Stromal cell of bone marrow (primary cell): ENCODE data around the gene UTRN.
A peak's percentile ranks its signal among the peaks of the same experiment; 100 is the strongest.

Source experiments
- DNase-seq: peaks from one replicate; pipeline ENCODE4 v3.0.0-alpha.2; 2012; ENCODE audit warnings: low read depth

The UTRN gene

DNA sequence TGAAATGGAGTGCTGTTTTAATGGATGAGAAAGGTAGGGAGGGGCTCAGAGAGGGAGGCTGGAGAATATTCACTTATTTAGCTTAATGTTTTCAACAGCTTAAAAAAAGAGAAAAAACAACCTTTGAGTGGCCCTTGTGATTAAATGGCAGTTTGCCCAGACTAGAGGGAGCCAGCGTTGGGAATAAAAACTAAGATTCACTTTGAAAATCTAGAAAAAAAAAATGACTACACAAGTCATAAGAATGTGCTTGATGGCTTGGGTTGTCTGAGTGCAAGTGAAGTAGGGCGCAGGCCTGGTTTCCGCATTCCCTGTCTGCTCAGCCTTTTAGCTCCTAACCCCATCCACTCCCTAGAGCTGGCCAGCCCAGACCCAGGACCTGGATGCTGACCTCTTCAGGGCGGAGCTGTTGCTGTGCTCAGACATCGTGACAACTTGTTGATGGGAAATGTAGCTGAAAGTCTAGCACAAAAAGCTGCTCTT is 28.9 kb downstream of the UTRN start:
- peak; percentile 82 for DNase-seq

DNA sequence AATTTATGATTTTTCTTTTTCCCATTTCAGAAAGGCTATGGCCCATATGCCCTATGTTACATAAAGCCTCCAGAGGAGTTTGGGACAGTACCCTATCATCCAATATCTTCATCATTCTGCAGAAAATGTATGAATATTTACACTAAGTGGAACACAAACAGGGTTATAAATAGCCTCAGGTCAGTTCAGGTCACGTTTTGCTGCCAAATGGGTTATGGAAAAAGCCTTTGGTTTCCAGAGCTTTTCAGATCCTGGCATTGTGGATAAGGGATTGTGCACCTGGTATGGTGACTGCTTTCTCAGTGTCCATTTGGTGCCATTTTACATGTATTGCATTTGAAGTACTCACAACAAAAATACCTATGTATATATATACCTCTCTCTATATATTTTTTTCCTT is 29.4 kb downstream of the UTRN start:
- DNase-seq = no peak

DNA sequence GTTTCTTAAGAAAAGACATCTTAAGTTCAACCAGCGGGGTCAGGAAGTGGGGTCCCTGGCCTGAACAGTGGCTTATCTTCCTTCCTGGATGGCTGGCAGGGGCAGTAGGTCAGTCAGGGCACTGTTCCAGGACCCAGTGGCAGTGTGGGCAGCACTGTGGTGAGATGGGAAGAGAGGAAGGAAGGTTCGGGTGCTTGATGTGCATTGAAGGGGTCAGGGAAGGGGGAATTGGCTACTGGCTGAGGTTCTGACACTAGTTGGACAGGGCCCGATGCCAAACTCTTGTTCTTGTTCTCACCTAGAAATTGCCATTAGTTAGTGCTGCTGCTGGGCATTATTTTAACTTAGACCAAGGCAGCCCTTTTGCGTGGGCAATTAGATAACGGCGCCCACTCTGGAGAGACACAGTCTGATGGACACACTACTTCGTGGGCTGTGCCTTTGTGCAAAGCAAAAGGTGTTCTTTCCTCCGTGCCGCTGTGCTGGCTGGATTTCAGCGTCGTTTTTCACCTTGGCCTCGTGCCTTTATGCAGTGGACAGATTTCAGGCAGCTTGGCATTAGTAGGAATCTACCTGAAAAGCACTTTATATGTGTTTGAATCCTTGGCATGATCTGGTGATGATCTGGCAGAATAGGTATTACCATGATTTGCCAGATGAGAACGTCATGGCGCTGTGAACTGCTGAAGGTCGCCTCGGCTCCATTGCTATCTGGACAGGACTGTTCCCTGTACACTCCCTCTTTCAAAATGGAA is 30.3 kb downstream of the UTRN start:
- no peak for DNase-seq

DNA sequence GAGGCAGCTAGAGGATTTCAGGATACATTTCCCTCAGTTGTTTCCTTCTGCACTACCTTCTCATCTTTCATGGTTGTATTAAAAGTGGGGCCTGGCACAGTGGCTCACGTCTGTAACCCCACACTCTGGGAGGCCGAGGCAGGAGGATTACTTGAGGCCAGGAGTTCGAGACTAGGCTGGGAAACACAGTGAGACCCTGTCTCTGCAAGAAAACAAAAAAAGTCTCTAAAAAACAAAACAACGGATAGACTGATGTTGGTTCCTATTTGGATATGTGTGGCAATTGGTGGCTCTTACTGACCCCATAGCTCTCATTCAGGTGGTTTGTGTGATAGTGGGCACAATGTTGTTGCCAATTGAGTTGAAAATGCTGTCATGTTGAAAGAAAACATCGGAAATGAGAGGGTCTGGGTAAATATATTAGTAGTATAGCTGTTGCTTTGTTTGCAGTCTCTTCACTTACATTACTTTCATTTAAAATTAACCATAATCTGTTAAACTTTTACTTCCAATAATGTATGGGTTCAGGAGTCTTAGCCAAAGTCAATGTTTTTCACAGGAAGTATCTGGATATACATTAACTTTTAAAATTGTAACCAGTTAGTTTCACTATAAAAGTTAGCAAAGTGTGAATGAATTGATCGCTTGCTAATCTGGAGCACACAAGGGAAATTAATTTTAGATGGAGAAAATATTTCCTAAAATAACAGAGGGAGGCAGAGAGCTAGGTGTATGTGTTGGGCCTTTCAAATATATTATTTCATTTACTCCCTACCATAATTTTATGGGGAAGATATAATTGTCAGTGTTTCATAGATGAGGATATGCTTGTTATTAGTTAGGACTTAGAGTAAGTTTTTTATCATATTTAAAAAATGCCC is 31.1 kb downstream of the UTRN start:
- DNase-seq = no peak

DNA sequence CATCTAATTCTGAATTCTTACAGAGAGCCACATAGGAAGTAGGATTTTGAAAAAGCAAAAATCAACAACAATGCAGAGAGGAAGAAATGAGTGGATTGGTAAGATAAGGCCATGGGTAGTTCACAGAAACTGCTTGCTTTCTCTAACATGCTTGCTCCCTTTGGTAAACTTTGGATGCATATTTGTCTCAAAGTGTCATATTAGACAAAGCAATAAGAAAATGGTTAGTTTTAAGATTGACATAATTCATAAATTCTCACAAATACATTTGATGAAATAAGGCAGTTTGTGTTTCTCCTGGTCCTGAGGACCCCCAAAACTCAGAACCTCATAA is 31.7 kb downstream of the UTRN start:
- DNase-seq = no peak

DNA sequence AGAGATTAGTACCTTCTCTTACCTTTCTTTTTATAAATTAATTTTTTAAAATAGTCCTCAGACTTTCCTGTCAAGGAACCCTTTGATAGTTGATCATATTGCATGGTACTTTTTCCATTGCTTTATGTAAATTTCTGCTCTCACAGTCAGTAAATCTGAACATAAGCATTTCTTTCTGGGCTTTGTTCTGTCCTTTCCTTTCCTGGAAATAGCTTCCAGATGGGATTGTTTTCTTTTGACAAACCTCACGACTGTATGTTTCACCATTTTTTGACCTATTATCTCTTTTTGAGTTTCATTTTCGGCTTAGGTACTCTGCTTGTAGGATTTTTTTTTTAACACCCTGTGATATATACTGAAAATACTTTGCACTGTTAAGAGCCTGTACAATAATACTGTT is 32.6 kb downstream of the UTRN start:
- DNase-seq = no peak

DNA sequence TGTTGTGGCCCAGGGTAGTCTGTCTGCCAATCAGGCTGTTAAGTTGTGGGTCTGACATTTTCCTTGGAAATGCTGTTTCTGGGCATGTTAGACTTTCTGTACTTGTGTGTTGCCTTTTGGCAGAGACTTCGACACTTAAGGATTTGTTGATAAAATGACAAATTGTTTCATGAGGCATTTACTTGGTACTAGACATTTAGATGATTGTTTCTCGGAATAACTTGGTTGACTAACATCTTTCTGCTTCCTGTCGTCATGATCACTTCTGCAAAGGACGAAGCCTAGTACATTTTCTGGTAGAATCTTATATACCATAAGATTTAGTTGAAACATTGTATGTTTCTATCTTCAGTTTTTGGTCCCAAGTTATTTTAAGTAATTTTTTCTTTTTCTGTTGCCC is 34.1 kb downstream of the UTRN start:
- DNase-seq = peak; percentile 24

DNA sequence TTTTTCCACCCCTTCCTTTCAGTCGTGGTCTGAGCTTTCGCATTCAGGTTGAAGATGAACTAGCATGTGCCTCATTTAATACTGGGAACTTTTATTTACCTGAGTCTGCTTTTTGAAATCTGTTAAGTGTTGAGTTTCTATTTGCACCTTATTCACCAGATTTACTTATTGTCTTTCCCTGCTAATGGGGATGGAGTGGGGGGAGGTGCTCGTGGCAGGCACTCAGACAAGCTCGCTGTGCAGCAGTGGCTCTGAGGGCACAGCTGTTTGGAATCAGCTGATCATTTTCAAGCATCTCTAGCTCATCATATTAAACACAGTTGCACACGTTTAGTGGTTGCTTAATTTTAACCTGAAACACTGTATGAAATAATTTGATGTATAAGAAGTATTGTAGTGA is 35.6 kb downstream of the UTRN start:
- no peak for DNase-seq

DNA sequence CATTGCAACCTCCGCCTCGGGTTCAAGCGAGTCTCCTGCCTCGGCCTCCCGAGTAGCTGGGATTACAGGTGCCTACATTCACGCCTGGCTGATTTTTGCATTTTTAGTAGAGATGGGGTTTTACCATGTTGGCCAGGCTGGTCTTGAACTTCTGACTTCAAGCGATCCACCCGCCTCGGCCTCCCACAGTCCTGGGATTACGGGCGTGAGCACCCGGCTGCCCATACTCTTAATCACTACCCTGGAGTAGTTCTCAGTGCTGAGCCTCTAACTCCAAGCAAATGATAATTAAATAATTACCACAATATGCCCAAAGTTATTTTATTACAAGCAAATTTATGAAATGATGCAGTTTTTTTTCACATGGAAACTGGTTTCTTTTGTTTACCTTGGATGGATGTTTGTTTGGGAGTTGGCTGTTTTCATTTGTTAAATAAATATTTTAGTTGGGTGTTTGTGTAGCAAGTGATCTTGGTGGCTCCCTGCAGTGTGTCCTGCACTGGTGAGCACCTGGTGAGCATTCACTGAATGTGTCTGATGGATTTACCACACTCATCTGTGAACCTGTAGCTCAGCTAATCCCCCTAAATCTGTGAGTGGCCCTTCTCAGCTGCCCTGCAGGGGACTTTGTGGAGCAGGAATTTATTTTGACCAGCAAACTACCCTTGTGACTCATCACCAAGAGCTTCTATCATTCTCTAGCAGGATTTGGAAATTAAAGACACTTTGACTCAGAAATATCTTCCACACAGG is 36.9 kb downstream of the UTRN start:
- DNase-seq = peak; percentile 61

DNA sequence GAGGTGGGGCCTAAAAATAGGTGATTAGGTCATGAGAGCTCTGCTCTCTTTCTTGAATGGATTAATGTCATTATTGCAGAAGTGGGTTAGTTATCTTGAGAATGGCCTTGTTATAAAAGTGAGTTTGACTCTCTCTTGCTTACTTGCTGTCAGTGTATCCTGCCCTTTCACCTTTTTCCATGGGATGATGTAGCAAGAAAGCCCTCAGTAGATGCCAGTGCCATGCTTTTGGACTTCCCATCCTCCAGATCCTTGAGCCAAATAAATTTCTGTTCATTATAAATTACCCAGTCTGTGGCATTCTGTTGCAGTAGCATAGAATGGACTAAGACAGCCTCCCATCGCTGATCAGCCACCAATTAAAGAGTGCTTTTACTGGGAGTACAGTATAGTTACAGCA is 40.1 kb downstream of the UTRN start:
- no peak for DNase-seq

DNA sequence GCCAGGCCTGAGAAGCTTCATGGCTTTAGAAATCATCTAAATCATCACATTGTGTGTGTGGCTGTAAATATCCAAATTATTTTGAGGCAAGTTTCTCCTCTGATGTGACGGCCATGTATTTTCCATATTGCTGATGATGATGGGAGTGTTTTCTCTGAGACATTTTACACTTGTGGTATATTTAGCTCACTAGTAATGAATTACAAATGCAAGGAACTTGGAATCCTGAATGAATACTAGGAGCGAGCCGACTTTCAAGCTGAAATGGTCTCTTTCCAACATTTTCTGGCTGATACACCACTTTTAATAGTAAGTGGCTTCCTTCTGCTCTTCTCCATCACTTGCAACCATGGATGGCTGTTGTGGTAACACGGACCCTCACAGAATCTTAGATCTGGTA is 41.3 kb downstream of the UTRN start:
- DNase-seq = no peak

DNA sequence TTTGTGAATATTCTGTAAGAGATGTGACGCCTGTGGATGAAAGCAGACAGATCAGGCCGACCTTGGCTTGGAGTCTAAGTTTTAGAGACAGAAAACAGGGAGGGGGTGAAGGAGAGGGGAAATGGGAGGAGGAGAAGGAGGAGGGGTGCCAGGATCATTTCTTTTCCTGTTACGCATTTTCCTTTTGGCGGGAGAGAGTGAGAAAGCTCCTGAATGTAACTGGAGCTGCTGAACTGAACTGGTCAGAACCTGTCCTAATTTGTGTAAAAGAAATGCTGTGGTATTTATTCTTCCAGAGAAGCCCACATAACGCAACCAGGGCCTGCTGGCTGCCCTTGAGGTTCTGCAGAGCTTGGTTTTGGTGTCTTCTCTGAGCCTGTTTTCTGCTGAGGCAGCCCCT is 41.9 kb downstream of the UTRN start:
- DNase-seq = no peak

DNA sequence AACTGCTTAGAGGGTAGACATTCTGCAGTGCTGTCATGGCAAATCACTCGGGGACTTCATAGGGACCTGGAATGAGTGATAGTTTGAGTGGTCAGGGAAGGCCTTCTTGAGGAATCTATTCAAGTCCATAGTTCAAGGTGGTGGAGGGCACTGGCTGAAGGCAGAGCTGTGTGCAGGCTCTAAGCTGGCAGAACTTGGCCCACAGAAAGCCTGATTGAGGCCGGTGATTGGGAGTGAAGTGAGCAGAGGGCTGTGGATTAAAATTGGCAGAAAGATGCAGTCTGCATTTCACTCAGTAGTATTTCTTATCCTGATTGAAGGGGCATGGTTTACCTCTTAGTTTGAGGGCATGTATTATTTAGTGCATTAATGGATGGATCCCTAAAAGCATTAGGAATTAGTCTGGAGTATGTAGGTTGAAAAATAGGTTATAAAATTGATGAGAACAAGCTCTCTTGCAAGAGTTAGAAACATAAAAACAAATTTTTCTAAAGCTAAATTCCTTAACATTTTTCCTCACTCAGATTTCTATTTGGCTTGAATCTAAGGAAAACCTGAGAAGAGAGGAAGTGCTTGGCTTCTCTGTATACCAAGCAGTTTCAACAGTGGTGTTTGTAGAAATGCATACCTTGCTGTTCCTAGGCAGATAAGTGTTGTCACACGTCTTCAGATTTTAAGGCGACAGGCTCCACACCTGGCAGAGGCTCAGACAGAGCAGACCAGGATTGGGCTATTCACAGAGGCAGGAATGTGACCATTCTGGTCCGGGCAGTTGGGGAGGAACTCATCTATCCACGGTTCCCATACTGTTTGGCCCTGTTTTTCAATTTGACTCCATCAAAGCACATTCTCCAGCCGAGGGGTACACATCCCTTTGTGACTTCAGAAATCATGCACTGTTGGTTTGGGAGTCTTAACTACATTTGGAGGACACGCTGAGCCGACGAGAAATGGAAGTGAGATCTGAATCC is 45.2 kb downstream of the UTRN start:
- DNase-seq = no peak

DNA sequence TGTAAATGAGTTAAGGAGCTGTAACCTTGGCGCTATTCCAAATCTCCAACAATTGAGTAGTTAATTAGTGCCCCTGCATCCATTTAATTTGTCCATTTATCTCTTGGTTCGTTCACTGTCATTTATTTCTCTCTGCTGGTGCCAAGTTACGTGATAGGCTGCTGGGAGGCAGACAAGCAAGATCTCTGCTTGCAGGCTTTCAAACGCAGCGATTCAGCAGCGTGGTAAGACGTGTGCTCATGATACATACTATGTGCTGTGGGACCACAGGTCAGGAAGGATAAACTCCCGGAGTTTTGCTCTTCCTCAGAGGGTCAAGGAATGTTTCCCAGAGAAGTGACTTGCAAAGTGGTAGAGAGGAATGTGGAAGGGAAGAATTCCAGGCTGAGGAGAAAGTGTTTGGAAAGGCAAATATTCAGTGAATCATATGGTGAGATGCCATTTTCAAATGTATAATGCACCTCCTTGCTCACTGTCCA is 46.4 kb downstream of the UTRN start:
- DNase-seq = no peak

DNA sequence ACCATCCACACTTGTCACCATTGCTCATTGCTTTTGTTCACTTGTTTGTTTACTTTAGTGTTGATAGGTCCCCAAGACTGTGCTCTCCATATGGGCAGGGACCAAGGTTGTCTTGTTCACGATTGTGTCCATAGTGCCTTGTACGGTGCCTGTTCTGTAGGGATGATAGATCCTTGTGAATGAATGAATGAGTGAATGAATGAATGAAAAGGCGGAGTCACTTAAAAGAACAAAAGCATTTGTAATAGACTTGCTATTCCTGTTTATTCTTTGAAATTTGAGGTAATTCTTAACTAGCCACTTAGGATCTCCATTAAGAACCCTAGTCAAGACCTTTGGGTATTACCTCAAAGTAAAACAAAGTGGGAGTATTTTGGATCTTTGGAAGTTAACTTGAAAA is 47.0 kb downstream of the UTRN start:
- DNase-seq = no peak

DNA sequence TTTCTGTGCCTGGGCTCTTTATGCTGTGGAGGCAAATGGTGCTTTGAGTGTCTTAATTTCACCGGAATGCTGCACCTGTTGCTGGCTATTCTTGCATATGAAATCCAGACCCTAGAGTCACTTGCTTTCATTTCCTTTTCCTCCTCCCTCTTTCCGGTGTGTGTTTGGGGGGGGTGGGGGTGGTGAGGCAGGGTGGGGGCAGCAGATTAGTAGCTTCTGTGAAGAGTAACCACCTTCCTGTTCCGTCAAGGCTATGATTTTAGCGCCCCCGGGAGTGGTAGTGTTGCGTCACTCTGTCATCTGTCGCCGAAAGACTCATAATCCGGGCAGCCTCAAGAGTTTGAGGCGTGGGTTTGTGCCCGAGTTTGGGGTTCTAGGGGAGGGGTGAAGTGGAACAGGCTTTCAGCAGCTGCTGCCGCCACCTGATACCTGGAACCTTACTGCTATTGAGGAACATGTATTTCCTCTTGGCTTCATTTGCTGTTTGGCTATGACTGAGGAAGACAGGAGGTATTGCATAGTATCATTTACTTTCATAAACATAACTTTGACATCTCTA is 49.1 kb downstream of the UTRN start:
- no peak for DNase-seq
